Dermis blood vessel endothelial cell (primary cell): ENCODE measurements around the gene RALGPS2. TPM values are rescaled to one million over a fixed set of nuclear protein-coding genes. Genes with fewer than 3 reads are reported as not detected.
A peak's percentile ranks its signal among the peaks of the same experiment; 100 is the strongest.

Experiments used
- DNase-seq: peaks from one replicate; pipeline ENCODE4 v3.0.0; 2010
- total RNA-seq: library from RNA; depleted of rRNA; stranded (reverse); fragments of >200 nt; gene quantifications from 2 replicates; pipeline ENCODE4 v1.2.3, GENCODE V29; 2014

The RALGPS2 gene
- total RNA-seq, 1 donor from 2014 or later = 38.5 TPM

- DNase-seq = no peak
Measured at GRCh38 chr1:178869119-178869697, 144.2 kb downstream of the RALGPS2 start.

GRCh38 chr1:178870221-178870620 lies 145.2 kb downstream of the RALGPS2 start:
- DNase-seq = no peak

- DNase-seq = peak; percentile 42
Measured at GRCh38 chr1:178870944-178871343, 145.9 kb downstream of the RALGPS2 start, which contains the start of gene ANGPTL1. TSS of gene ANGPTL1 (minus strand) at chr1:178871077. CDS start at chr1:178865776, 5,301 bp downstream.

GRCh38 chr1:178871551-178872320 lies 146.7 kb downstream of the RALGPS2 start:
- DNase-seq = peak; percentile 47

GRCh38 chr1:178874966-178875365 lies 149.9 kb downstream of the RALGPS2 start:
- no peak for DNase-seq

- no peak for DNase-seq
Measured at GRCh38 chr1:178875936-178876335, 150.9 kb downstream of the RALGPS2 start.

GRCh38 chr1:178877896-178878295 lies 152.9 kb downstream of the RALGPS2 start:
- DNase-seq = no peak

GRCh38 chr1:178881950-178882349 lies 156.9 kb downstream of the RALGPS2 start:
- DNase-seq = no peak

- DNase-seq = no peak
Measured at GRCh38 chr1:178885869-178886268, 160.8 kb downstream of the RALGPS2 start.

- DNase-seq = no peak
Measured at GRCh38 chr1:178886551-178886950, 161.5 kb downstream of the RALGPS2 start.

- no peak for DNase-seq
Measured at GRCh38 chr1:178895928-178896327, 170.9 kb downstream of the RALGPS2 start.

- no peak for DNase-seq
Measured at GRCh38 chr1:178898401-178898800, 173.4 kb downstream of the RALGPS2 start.

- no peak for DNase-seq
Measured at GRCh38 chr1:178899402-178899801, 174.4 kb downstream of the RALGPS2 start.

GRCh38 chr1:178901482-178902125 lies 176.6 kb downstream of the RALGPS2 start:
- no peak for DNase-seq

GRCh38 chr1:178908358-178908757 lies 183.3 kb downstream of the RALGPS2 start:
- DNase-seq = no peak

- DNase-seq = no peak
Measured at GRCh38 chr1:178910023-178910422, 185.0 kb downstream of the RALGPS2 start.

GRCh38 chr1:178912597-178912996 lies 187.6 kb downstream of the RALGPS2 start:
- DNase-seq = no peak

- no peak for DNase-seq
Measured at GRCh38 chr1:178916448-178917174, 191.6 kb downstream of the RALGPS2 start.

- no peak for DNase-seq
Measured at GRCh38 chr1:178918308-178918707, 193.3 kb downstream of the RALGPS2 start.

- DNase-seq = no peak
Measured at GRCh38 chr1:178918955-178919354, 193.9 kb downstream of the RALGPS2 start.

- DNase-seq = no peak
Measured at GRCh38 chr1:178919581-178919980, 194.5 kb downstream of the RALGPS2 start.

- no peak for DNase-seq
Measured at GRCh38 chr1:178921499-178921898, 196.5 kb downstream of the RALGPS2 start.

- no peak for DNase-seq
Measured at GRCh38 chr1:178923512-178923911, 198.5 kb downstream of the RALGPS2 start.
